Activated CD4-positive, alpha-beta T cell treated with anti-CD3 and anti-CD28 coated beads, Interleukin-2, amount 10 ng/mL, durations not matched to agents 24 days and 14 days (primary cell): ENCODE measurements around the gene GADD45G. TPM values are rescaled to one million over a fixed set of nuclear protein-coding genes. Genes with fewer than 3 reads are reported as not detected.

ENCODE experiments used
- DNase-seq: peaks from one replicate; pipeline ENCODE4 v3.0.0; 2022
- H3K27ac Mint-ChIP-seq: one replicate; pipeline ENCODE4 v1.8.0; 2022; ENCODE audit warnings: mild to moderate bottlenecking, mixed read lengths
- H3K27me3 Mint-ChIP-seq: one replicate; pipeline ENCODE4 v1.8.0; 2022; ENCODE audit warnings: mixed read lengths
- H3K36me3 Mint-ChIP-seq: one replicate; pipeline ENCODE4 v1.8.0; 2022; ENCODE audit warnings: low read depth, mild to moderate bottlenecking, mixed read lengths
- H3K4me1 Mint-ChIP-seq: one replicate; pipeline ENCODE4 v1.8.0; 2021; ENCODE audit warnings: mixed read lengths
- H3K4me3 Mint-ChIP-seq: one replicate; pipeline ENCODE4 v1.8.0; 2022; ENCODE audit warnings: mild to moderate bottlenecking, moderate library complexity, mixed read lengths
- H3K9me3 Mint-ChIP-seq: one replicate; pipeline ENCODE4 v1.8.0; 2021; ENCODE audit warnings: mixed read lengths
- intact Hi-C: fragments of 100-400 bp; cut with micrococcal nuclease; formaldehyde crosslinking; loops from one replicate; pipeline ENCODE4 v1.15.1; 2023
- total RNA-seq: library from RNA; stranded (reverse); gene quantifications from 2 replicates; pipeline ENCODE4 v1.2.3, GENCODE V29; 2022

GADD45G gene, protein sequence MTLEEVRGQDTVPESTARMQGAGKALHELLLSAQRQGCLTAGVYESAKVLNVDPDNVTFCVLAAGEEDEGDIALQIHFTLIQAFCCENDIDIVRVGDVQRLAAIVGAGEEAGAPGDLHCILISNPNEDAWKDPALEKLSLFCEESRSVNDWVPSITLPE
- total RNA-seq: 19.8 and 20.0 TPM in 2 replicates

DNA sequence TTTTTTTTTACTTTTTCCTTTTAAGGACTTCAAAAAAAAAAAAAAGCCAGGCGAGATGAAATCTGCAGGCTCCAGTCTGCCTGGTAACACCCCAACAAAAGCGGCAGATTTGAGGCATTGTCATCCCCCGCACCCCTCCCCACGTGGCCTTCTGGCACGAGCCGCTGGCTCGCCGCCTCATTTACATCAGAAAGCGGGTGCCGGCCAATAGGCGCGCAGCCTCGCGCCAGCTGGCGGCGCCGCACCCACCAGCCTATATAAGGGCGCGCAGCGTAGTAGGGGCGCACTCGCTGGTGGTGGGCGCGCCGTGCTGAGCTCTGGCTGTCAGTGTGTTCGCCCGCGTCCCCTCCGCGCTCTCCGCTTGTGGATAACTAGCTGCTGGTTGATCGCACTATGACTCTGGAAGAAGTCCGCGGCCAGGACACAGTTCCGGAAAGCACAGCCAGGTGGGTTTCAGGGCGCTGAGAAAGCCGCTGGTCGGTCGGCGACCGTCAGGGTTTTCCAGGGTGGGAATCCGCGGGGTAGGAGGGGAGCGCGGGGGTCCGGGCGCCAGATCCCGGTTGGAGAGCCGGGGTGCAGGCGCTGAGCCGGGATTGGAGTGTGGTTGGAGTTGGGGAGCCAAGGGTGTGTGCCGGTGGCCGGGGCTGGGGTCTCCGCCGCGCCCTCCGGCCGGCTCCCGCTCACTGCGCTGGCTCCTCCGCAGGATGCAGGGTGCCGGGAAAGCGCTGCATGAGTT, at the start of gene GADD45G:
TSS of gene GADD45G (plus strand) at position 284 of the 736 bp plus-strand sequence. CDS start at position 394, 110 bp downstream.
- Mint-ChIP-seq H3K36me3 (peaks cover 21% of the 10 kb centered on the region), H3K27ac (peak within 1 kb of the TSS; percentile 94), H3K9me3 (no peaks in the 10 kb centered on the region), H3K4me1 (peaks cover 32% of the 10 kb centered on the region), H3K4me3 (peak within 1 kb of the TSS; percentile 92), H3K27me3 (peaks cover 13% of the 10 kb centered on the region)
- intact Hi-C loops: loop anchor here (1.0 to 5.0 kb wide), 3 partner anchors 96 to 222 kb away; no protein-coding TSS in a partner anchor
- peak; percentile 98 for DNase-seq

DNA sequence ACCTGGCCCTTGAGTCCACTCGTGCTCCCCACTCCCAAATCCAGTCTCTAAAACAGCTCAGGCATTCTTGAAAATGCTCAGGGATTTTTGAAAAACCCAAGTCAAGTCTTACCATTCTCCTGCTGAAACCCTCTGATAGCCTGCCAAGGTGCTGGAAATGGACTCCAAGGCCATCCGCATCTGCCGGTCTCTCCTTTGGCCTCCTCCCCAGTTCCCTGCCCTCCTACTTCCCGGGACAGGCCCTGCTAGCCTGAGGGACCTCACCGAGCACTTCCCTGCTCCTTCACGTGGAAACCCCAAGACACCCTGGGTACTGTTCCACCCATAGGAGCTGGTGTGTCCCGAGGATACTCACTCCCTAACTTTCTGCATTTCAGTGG, 49.8 kb upstream of the GADD45G start:
- intact Hi-C loops: no loop called here
- Mint-ChIP-seq H3K4me3 (no peak overlapping the region), H3K9me3 (no peaks in the 10 kb centered on the region), H3K4me1 (peaks cover 26% of the 10 kb centered on the region), H3K36me3 (no peaks in the 10 kb centered on the region), H3K27ac (no peak overlapping the region), H3K27me3 (peaks cover 26% of the 10 kb centered on the region)
- DNase-seq: no peak

- no peak overlapping the region for H3K4me3 Mint-ChIP-seq
- no peaks in the 10 kb centered on the region for H3K36me3 Mint-ChIP-seq
- H3K27me3 Mint-ChIP-seq: peaks cover 25% of the 10 kb centered on the region
- peaks cover 22% of the 10 kb centered on the region for H3K4me1 Mint-ChIP-seq
- no peaks in the 10 kb centered on the region for H3K9me3 Mint-ChIP-seq
- H3K27ac Mint-ChIP-seq: peak overlapping the region; percentile 30
- no peak for DNase-seq
- intact Hi-C loops: no loop called here
Measured at GRCh38 chr9:89555451-89556375, 49.1 kb upstream of the GADD45G start.

- Mint-ChIP-seq H3K36me3 (no peaks in the 10 kb centered on the region), H3K27me3 (peaks cover 27% of the 10 kb centered on the region), H3K27ac (no peak overlapping the region), H3K4me3 (no peak overlapping the region), H3K4me1 (peaks cover 22% of the 10 kb centered on the region), H3K9me3 (no peaks in the 10 kb centered on the region)
- intact Hi-C loops: no loop called here
- no peak for DNase-seq
Measured at GRCh38 chr9:89558196-89558899, 46.5 kb upstream of the GADD45G start.

DNA sequence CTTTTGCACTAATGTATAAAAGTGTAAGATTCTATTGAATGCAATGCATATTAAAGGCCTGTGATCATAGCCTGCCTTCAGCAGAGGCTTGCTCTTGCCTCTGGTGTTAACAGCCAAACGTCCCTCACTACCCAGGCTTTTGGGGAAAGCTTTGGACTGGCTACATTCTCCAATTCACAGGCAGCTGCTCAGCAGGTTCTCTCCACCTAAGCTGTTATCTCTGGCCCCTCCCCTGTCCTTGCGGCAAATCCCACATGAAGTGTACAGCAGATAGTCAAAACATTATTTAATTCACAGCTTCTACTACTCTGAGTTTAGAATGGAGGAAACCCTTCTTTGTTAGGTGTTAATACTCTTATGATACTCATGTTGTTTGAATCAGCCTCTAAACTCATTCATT, 45.9 kb upstream of the GADD45G start:
- H3K27ac Mint-ChIP-seq: no peak overlapping the region
- DNase-seq: no peak
- H3K36me3 Mint-ChIP-seq: no peaks in the 10 kb centered on the region
- peaks cover 31% of the 10 kb centered on the region for H3K27me3 Mint-ChIP-seq
- H3K9me3 Mint-ChIP-seq: no peaks in the 10 kb centered on the region
- peaks cover 22% of the 10 kb centered on the region for H3K4me1 Mint-ChIP-seq
- no peak overlapping the region for H3K4me3 Mint-ChIP-seq
- intact Hi-C loops: no loop called here

DNA sequence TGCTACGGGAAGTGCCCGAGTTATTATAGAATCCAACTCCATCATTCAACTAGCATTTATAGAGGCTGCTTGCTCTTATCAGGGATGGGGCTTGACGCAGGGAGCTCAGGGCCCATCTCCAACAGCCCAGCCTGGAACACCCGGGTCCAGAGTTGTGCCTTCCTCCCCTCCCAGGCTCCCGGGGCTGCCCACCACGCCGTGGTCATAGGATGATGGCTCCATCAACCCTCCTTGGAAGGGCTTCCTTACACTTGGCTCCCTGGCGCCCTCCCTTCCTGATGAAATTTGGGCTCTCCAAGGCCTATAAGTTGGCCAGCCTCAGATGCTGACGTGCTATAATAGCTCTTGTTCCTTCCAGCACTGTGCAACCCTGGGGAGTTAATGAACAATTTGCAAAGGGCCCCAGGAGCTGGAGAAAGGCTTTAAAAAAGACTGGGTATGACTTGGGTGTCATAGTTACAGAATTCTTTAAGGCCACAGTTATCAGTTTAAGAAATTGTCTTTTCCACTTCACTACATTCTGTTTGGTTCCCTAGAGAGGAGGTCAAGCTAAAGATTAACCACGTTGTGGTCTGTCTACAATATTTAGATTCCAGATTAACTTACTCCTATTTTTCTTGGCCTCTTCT, 42.5 kb upstream of the GADD45G start:
- H3K4me3 Mint-ChIP-seq: no peak overlapping the region

GRCh38 chr9:89563571-89564345, 41.1 kb upstream of the GADD45G start:
- Mint-ChIP-seq H3K4me3 (no peak overlapping the region), H3K9me3 (peaks cover 4% of the 10 kb centered on the region), H3K27me3 (peaks cover 31% of the 10 kb centered on the region)

More for the DNA sequence above, 42.5 kb upstream of the GADD45G start:
- peak; percentile 52 for DNase-seq
- no peak overlapping the region for H3K27ac Mint-ChIP-seq
- H3K9me3 Mint-ChIP-seq: peaks cover 4% of the 10 kb centered on the region
- no peaks in the 10 kb centered on the region for H3K36me3 Mint-ChIP-seq
- intact Hi-C loops: no loop called here
- peaks cover 36% of the 10 kb centered on the region for H3K27me3 Mint-ChIP-seq
- H3K4me1 Mint-ChIP-seq: peaks cover 8% of the 10 kb centered on the region

DNA sequence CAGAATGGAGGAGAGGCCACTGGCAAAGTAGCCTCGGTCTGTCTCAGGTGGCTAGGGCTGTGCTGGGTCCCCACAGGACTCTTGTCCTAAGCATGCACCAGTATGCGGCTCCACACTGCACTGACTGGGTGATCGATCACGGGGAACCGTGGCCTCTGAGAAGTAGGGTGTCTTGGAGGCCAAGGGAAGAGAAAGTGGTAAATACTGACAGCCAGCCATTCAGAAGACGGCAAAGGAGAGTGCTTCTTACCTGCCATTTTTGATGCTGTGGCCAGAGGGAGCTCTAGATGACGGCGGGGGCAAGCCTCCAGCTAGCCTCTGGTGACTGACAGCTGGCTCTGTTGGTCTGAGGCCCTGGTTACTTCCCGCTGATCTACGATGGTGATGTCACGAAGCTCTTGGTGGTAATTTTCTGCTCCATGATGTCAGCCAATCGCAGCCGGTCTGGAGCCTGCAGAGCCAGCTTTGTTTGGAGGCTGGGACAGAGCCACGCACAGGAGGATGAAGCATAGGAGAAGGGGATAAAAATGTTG, 40.4 kb upstream of the GADD45G start:
- intact Hi-C loops: no loop called here
- Mint-ChIP-seq H3K27me3 (peaks cover 27% of the 10 kb centered on the region), H3K36me3 (no peaks in the 10 kb centered on the region), H3K4me1 (peaks cover 2% of the 10 kb centered on the region), H3K9me3 (peaks cover 4% of the 10 kb centered on the region), H3K4me3 (no peak overlapping the region), H3K27ac (no peak overlapping the region)
- DNase-seq: no peak

More at GRCh38 chr9:89563571-89564345, 41.1 kb upstream of the GADD45G start:
- H3K4me1 Mint-ChIP-seq: peaks cover 2% of the 10 kb centered on the region
- DNase-seq: no peak
- H3K27ac Mint-ChIP-seq: no peak overlapping the region
- no peaks in the 10 kb centered on the region for H3K36me3 Mint-ChIP-seq
- intact Hi-C loops: no loop called here

DNA sequence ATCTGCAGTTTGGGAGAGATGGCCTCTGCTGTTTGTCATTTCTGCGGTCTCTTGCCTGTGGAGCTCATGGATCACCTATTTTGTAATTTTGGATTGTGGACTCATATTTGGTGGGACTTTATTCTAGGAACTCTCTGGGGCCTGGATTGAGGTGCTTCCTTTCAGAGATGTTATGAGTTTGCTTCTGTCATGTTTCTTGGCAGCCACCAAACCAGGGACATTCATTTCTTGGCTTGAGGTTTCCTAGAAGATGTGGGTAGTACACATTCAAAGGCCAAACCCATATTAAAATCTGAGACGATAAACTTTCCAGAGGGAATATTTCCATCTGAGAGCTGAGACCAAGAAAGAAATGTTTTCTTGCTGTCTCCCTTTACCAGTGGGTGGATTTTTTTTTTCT, 37.2 kb upstream of the GADD45G start:
- peaks cover 4% of the 10 kb centered on the region for H3K9me3 Mint-ChIP-seq
- no peak for DNase-seq
- intact Hi-C loops: no loop called here
- H3K4me3 Mint-ChIP-seq: no peak overlapping the region
- H3K27ac Mint-ChIP-seq: no peak overlapping the region
- H3K36me3 Mint-ChIP-seq: no peaks in the 10 kb centered on the region
- H3K4me1 Mint-ChIP-seq: peaks cover 3% of the 10 kb centered on the region
- peaks cover 33% of the 10 kb centered on the region for H3K27me3 Mint-ChIP-seq

DNA sequence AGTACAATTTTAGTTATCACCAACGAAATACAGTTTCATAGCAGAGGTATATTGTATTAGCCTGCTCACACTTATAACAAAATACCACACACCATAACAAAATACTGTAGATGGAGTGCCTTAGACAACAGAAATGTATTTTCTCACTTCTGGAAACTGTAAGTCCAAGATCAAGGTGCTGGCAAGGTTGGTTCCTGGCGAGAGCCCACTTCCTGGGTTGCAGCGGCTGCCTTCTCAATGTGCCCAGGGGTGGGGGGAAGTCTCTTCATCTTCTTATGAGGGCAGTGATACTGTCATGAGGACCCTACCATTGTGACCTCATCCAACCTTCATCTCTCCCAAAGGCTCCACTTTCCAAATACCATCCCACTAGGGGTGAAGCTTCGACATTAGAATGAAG, 30.5 kb upstream of the GADD45G start:
- intact Hi-C loops: no loop called here
- Mint-ChIP-seq H3K27me3 (peaks cover 59% of the 10 kb centered on the region), H3K4me3 (no peak overlapping the region), H3K27ac (no peak overlapping the region), H3K4me1 (peaks cover 5% of the 10 kb centered on the region), H3K36me3 (no peaks in the 10 kb centered on the region), H3K9me3 (no peaks in the 10 kb centered on the region)
- DNase-seq: no peak

GRCh38 chr9:89576404-89576839, 28.4 kb upstream of the GADD45G start:
- intact Hi-C loops: loop anchor here (5.0 kb wide), 1 partner anchor 1296 kb away; no protein-coding TSS in a partner anchor
- Mint-ChIP-seq H3K27me3 (peaks cover 66% of the 10 kb centered on the region), H3K9me3 (no peaks in the 10 kb centered on the region), H3K4me3 (no peak overlapping the region), H3K27ac (no peak overlapping the region), H3K36me3 (no peaks in the 10 kb centered on the region), H3K4me1 (peaks cover 15% of the 10 kb centered on the region)
- peak; percentile 75 for DNase-seq

DNA sequence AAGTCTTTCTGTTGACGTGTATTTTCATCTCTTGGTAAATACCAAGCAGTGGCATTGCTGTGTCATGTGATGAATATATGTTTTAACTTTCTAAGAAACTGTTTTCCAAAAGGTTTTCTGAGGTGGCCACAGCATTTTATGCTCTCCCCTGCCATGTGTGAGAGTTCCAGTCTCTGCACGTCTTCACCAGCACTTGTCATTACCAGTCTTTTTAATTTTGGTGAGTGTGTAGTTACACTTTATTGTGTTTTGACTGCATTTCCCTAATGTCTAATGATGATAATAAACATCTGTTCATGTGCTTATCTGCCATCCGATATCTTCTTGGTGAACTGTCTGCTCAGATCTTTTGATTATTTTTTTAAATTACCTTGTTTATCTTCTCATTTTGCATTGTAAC, 27.4 kb upstream of the GADD45G start:
- H3K9me3 Mint-ChIP-seq: no peaks in the 10 kb centered on the region
- peaks cover 13% of the 10 kb centered on the region for H3K4me1 Mint-ChIP-seq
- intact Hi-C loops: loop anchor here (5.0 kb wide), 1 partner anchor 1295 kb away; no protein-coding TSS in a partner anchor
- H3K27me3 Mint-ChIP-seq: peaks cover 65% of the 10 kb centered on the region
- H3K4me3 Mint-ChIP-seq: no peak overlapping the region
- no peak overlapping the region for H3K27ac Mint-ChIP-seq
- peak; percentile 41 for DNase-seq
- no peaks in the 10 kb centered on the region for H3K36me3 Mint-ChIP-seq
